ENCODE data around the gene MRTFB. TPM values are rescaled to one million over a fixed set of nuclear protein-coding genes. Genes with fewer than 3 reads are reported as not detected.

The MRTFB gene
- total RNA-seq, 1 donor: 11.6 TPM

DNA sequence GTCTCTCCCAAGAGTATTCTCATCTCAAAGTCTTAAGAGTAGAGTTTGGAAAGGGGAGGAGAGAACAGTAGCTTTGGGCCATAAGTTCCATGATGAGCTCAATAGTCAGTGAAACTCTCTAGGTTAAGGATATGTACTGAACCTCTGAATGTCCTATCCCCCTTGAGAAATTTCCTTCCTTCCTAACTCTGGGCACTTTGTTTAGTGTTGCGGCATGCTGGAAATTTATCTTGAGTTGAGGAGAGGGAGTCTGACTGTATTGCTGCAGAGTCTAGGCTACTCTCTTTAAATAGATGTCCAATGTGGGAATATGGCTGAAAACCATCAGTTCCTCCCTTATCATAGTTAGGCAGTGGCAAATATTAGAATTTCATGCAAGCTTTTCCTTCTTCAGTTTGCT is 16.1 kb downstream of the MRTFB start:
- Histone ChIP-seq H3K9me3 (ENCODE audit: low read depth, low read length) (no peaks in the 10 kb centered on the region), H2AFZ (ENCODE audit: low read length) (no peak overlapping the region), H4K20me1 (ENCODE audit: insufficient read depth, low read length) (peaks cover 2% of the 10 kb centered on the region), H3K4me3 (ENCODE audit: insufficient read depth, low read length) (no peak overlapping the region), H3K4me1 (ENCODE audit: insufficient read depth, low read length) (no peaks in the 10 kb centered on the region), H3K27me3 (ENCODE audit: insufficient read depth, low read length) (no peaks in the 10 kb centered on the region), H3K36me3 (ENCODE audit: insufficient read depth, low read length) (no peaks in the 10 kb centered on the region), H3K79me2 (ENCODE audit: insufficient read depth, low read length) (peaks cover 16% of the 10 kb centered on the region), H3K27ac (ENCODE audit: low read depth, low read length) (no peak overlapping the region), H3K4me2 (ENCODE audit: insufficient read depth, low read length) (no peak overlapping the region)
- DNase-seq (ENCODE audit: insufficient read length, low spot score, missing footprints): no peak
- TF ChIP-seq, protein P1, sequence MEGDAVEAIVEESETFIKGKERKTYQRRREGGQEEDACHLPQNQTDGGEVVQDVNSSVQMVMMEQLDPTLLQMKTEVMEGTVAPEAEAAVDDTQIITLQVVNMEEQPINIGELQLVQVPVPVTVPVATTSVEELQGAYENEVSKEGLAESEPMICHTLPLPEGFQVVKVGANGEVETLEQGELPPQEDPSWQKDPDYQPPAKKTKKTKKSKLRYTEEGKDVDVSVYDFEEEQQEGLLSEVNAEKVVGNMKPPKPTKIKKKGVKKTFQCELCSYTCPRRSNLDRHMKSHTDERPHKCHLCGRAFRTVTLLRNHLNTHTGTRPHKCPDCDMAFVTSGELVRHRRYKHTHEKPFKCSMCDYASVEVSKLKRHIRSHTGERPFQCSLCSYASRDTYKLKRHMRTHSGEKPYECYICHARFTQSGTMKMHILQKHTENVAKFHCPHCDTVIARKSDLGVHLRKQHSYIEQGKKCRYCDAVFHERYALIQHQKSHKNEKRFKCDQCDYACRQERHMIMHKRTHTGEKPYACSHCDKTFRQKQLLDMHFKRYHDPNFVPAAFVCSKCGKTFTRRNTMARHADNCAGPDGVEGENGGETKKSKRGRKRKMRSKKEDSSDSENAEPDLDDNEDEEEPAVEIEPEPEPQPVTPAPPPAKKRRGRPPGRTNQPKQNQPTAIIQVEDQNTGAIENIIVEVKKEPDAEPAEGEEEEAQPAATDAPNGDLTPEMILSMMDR (IDR thresholded peaks at IDR 0.05; ENCODE audit: extremely low read depth, low read depth, low read length): no peak

- Histone ChIP-seq H3K27me3 (ENCODE audit: insufficient read depth, low read length) (no peaks in the 10 kb centered on the region), H3K4me2 (ENCODE audit: insufficient read depth, low read length) (no peak overlapping the region), H2AFZ (ENCODE audit: low read length) (no peak overlapping the region), H3K27ac (ENCODE audit: low read depth, low read length) (no peak overlapping the region), H3K4me3 (ENCODE audit: insufficient read depth, low read length) (no peak overlapping the region), H3K4me1 (ENCODE audit: insufficient read depth, low read length) (no peaks in the 10 kb centered on the region), H3K9me3 (ENCODE audit: low read depth, low read length) (no peaks in the 10 kb centered on the region), H3K36me3 (ENCODE audit: insufficient read depth, low read length) (no peaks in the 10 kb centered on the region), H3K79me2 (ENCODE audit: insufficient read depth, low read length) (peaks cover 16% of the 10 kb centered on the region), H4K20me1 (ENCODE audit: insufficient read depth, low read length) (peaks cover 2% of the 10 kb centered on the region)
- no peak for DNase-seq (ENCODE audit: insufficient read length, low spot score, missing footprints)
- TF ChIP-seq, protein P1 (IDR thresholded peaks at IDR 0.05; ENCODE audit: extremely low read depth, low read depth, low read length): no peak
These were observed 16.6 kb downstream of the MRTFB start for GRCh38 chr16:14087590-14088154.

DNA sequence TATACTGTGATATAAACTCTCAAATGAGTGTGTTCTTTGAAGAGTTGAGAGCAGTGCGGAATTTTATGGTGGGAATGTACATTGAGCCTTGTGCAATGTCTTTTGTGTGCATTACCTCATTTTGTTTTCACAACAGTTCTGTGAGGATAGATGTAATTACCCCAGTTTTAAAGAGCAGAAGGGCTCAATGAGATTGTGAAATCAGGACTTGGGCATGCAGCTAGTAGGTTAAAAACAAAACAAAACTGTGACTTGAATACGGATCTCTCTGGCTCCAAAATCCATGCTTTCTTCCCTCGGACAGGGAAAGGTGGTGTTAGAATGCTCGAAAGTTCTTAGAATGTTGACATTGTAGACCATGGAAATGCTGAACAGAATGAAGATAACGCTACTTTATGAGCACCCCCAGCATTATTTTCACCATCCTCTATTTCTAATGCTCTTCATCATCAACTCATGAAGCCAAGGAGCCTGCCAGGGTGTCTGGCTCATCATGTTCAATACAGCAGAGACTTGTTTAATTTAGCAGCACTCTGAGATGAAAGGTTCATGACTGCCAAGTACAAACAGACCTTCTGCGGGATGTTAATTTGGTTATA is 17.1 kb downstream of the MRTFB start:
- Histone ChIP-seq H3K4me1 (ENCODE audit: insufficient read depth, low read length) (no peaks in the 10 kb centered on the region), H3K27me3 (ENCODE audit: insufficient read depth, low read length) (no peaks in the 10 kb centered on the region), H4K20me1 (ENCODE audit: insufficient read depth, low read length) (peaks cover 2% of the 10 kb centered on the region), H3K79me2 (ENCODE audit: insufficient read depth, low read length) (peaks cover 14% of the 10 kb centered on the region), H3K4me2 (ENCODE audit: insufficient read depth, low read length) (no peak overlapping the region), H3K36me3 (ENCODE audit: insufficient read depth, low read length) (no peaks in the 10 kb centered on the region), H3K27ac (ENCODE audit: low read depth, low read length) (no peak overlapping the region), H3K9me3 (ENCODE audit: low read depth, low read length) (no peaks in the 10 kb centered on the region), H3K4me3 (ENCODE audit: insufficient read depth, low read length) (no peak overlapping the region), H2AFZ (ENCODE audit: low read length) (no peak overlapping the region)
- DNase-seq (ENCODE audit: insufficient read length, low spot score, missing footprints): no peak
- TF ChIP-seq, protein P1 (IDR thresholded peaks at IDR 0.05; ENCODE audit: extremely low read depth, low read depth, low read length): no peak

DNA sequence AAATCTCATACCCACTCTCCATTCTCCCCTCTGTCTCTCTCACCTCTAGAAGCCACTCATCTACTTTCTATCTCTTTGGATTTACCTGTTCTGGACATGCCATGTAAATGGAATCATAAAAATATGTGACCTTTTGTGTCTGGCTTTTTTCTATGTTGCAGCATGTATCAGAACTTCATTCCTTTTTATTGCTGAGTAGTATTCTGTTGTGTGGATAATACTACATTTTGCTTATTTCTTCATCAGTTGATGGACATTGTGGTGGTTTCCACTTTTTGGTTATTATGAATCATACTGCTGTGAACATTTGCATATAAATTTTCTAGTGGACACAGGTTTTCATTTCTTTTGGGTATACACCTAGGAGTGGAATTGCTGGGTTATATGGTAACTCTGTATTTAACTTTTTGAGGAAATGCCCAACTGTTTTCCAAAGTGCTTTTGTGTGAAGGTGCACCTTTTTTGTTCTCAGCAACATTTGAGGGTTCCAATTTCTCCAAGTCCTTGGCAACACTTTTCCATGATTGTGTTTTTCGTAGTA is 18.2 kb downstream of the MRTFB start:
- Histone ChIP-seq H4K20me1 (ENCODE audit: insufficient read depth, low read length) (peaks cover 2% of the 10 kb centered on the region), H3K4me1 (ENCODE audit: insufficient read depth, low read length) (no peaks in the 10 kb centered on the region), H3K9me3 (ENCODE audit: low read depth, low read length) (no peaks in the 10 kb centered on the region), H3K79me2 (ENCODE audit: insufficient read depth, low read length) (peaks cover 12% of the 10 kb centered on the region), H3K27ac (ENCODE audit: low read depth, low read length) (no peak overlapping the region), H3K27me3 (ENCODE audit: insufficient read depth, low read length) (no peaks in the 10 kb centered on the region), H3K4me3 (ENCODE audit: insufficient read depth, low read length) (no peak overlapping the region), H3K36me3 (ENCODE audit: insufficient read depth, low read length) (no peaks in the 10 kb centered on the region), H2AFZ (ENCODE audit: low read length) (no peak overlapping the region), H3K4me2 (ENCODE audit: insufficient read depth, low read length) (no peak overlapping the region)
- no peak for DNase-seq (ENCODE audit: insufficient read length, low spot score, missing footprints)
- TF ChIP-seq, protein P1 (IDR thresholded peaks at IDR 0.05; ENCODE audit: extremely low read depth, low read depth, low read length): no peak

Data from osteoblast (primary cell).